ENCODE measurements around the gene SOWAHA.

Gene SOWAHA

GRCh38 chr5:132831095-132831860 lies 18.2 kb downstream of the SOWAHA start:
- no peak for DNase-seq (ENCODE audit: extremely low spot score)
- ChIA-PET POLR2A (no interaction called here), CTCF (interaction anchor here (1.1 to 20.6 kb wide), 8 partner anchors 10 to 305 kb away, joined by 3 to 215 read pairs (median 6); partner anchors contain the start of genes GDF9 and UQCRQ)
- TF ChIP-seq CTCF (IDR thresholded peaks at IDR 0.05; ENCODE audit: control extremely low read depth, extremely low read depth, low read depth, missing control alignments): no peak

- DNase-seq (ENCODE audit: extremely low spot score): no peak
- CTCF ChIA-PET: interaction anchor here (2.6 to 20.6 kb wide), 3 partner anchors 12 to 50 kb away, joined by 9 to 215 read pairs (median 98); partner anchors contain the start of genes GDF9 and UQCRQ
- POLR2A ChIA-PET: no interaction called here
- no peak for TF ChIP-seq CTCF (IDR thresholded peaks at IDR 0.05; ENCODE audit: control extremely low read depth, extremely low read depth, low read depth, missing control alignments)
Measured at GRCh38 chr5:132832612-132833011, 19.5 kb downstream of the SOWAHA start.

- ChIA-PET CTCF (interaction anchor here (2.2 to 20.6 kb wide), 4 partner anchors 9 to 447 kb away, joined by 6 to 215 read pairs (median 52); partner anchors contain the start of genes GDF9 and UQCRQ), POLR2A (no interaction called here)
- DNase-seq (ENCODE audit: extremely low spot score): no peak
- TF ChIP-seq CTCF (IDR thresholded peaks at IDR 0.05; ENCODE audit: control extremely low read depth, extremely low read depth, low read depth, missing control alignments): no peak
Measured at GRCh38 chr5:132834057-132834456, 21.0 kb downstream of the SOWAHA start.

GRCh38 chr5:132836852-132837251 lies 23.8 kb downstream of the SOWAHA start:
- ChIA-PET POLR2A (no interaction called here), CTCF (interaction anchor here (3.6 to 20.6 kb wide), 2 partner anchors 17 to 25 kb away, joined by 14 to 215 read pairs; partner anchors contain the start of genes GDF9 and UQCRQ)
- DNase-seq (ENCODE audit: extremely low spot score): no peak
- TF ChIP-seq CTCF (IDR thresholded peaks at IDR 0.05; ENCODE audit: control extremely low read depth, extremely low read depth, low read depth, missing control alignments): no peak

- POLR2A ChIA-PET: no interaction called here
- no peak for DNase-seq (ENCODE audit: extremely low spot score)
- no peak for TF ChIP-seq CTCF (IDR thresholded peaks at IDR 0.05; ENCODE audit: control extremely low read depth, extremely low read depth, low read depth, missing control alignments)
- CTCF ChIA-PET: interaction anchor here (1.3 to 20.6 kb wide), 3 partner anchors 9 to 24 kb away, joined by 8 to 215 read pairs (median 14); partner anchors contain the start of genes GDF9, SHROOM1 and UQCRQ
Measured at GRCh38 chr5:132837868-132838267, 24.8 kb downstream of the SOWAHA start.

- no peak for DNase-seq (ENCODE audit: extremely low spot score)
- no peak for TF ChIP-seq CTCF (IDR thresholded peaks at IDR 0.05; ENCODE audit: control extremely low read depth, extremely low read depth, low read depth, missing control alignments)
- POLR2A ChIA-PET: no interaction called here
- CTCF ChIA-PET: interaction anchor here (0.7 to 20.6 kb wide), 6 partner anchors 10 to 45 kb away, joined by 3 to 215 read pairs (median 6); partner anchors contain the start of genes GDF9, SHROOM1 and UQCRQ
Measured at GRCh38 chr5:132838516-132839282, 25.6 kb downstream of the SOWAHA start.
